H9 (cell line): Measurements from ENCODE around the gene TRERF1. TPM values are rescaled to one million over a fixed set of nuclear protein-coding genes. Genes with fewer than 3 reads are reported as not detected.

Source experiments
- DNase-seq: peaks from one replicate; pipeline ENCODE4 v3.0.0-alpha.2; 2017
- H2AFZ ChIP-seq: one replicate; pipeline ENCODE4 v1.6.1; 2013; ENCODE audit warnings: mild to moderate bottlenecking, low read length, control low read depth, moderate library complexity
- H2AK5ac ChIP-seq: 2 replicates; pipeline ENCODE4 v1.6.1; 2013; ENCODE audit warnings: low read length, control low read depth, mixed read lengths; ENCODE audit not compliant: insufficient read length
- H2BK120ac ChIP-seq: one replicate; pipeline ENCODE4 v1.6.1; 2013; ENCODE audit warnings: low read depth, mild to moderate bottlenecking, low read length, control low read depth, inconsistent platforms; ENCODE audit not compliant: poor library complexity, severe bottlenecking
- H2BK12ac ChIP-seq: 2 replicates; pipeline ENCODE4 v1.6.1; 2013; ENCODE audit warnings: low read length, control low read depth, mixed read lengths, low read depth; ENCODE audit not compliant: insufficient read length
- H2BK15ac ChIP-seq: 2 replicates; pipeline ENCODE4 v1.6.1; 2013; ENCODE audit warnings: low read depth, low read length, control low read depth
- H2BK20ac ChIP-seq: one replicate; pipeline ENCODE4 v1.6.1; 2013; ENCODE audit warnings: low read depth, mild to moderate bottlenecking, low read length, control low read depth, inconsistent platforms; ENCODE audit not compliant: poor library complexity, severe bottlenecking
- H2BK5ac ChIP-seq: 2 replicates; pipeline ENCODE4 v1.6.1; 2013; ENCODE audit warnings: low read length, control low read depth, mixed read lengths; ENCODE audit not compliant: insufficient read length
- H3K14ac ChIP-seq: 2 replicates; pipeline ENCODE4 v1.6.1; 2013; ENCODE audit warnings: low read length, control low read depth; ENCODE audit not compliant: insufficient read depth
- H3K18ac ChIP-seq: 2 replicates; pipeline ENCODE4 v1.6.1; 2013; ENCODE audit warnings: low read depth, mild to moderate bottlenecking, mixed read lengths, low read length, control low read depth; ENCODE audit not compliant: insufficient read length
- H3K23ac ChIP-seq: 2 replicates; pipeline ENCODE4 v1.6.1; 2013; ENCODE audit warnings: low read length, control low read depth, mixed read lengths, low read depth; ENCODE audit not compliant: insufficient read length
- H3K23me2 ChIP-seq: 2 replicates; pipeline ENCODE4 v1.6.1; 2013; ENCODE audit warnings: low read depth, mild to moderate bottlenecking, mixed read lengths, low read length, control low read depth; ENCODE audit not compliant: insufficient read length, poor library complexity, severe bottlenecking
- H3K27ac ChIP-seq: 2 replicates; pipeline ENCODE4 v1.5.1; 2013; ENCODE audit warnings: low read length, control low read depth, mixed read lengths, low read depth; ENCODE audit not compliant: insufficient read length
- H3K27me3 ChIP-seq: 2 replicates; pipeline ENCODE4 v1.6.1; 2013; ENCODE audit warnings: low read length, control low read depth, inconsistent platforms; ENCODE audit not compliant: insufficient read depth
- H3K4ac ChIP-seq: 2 replicates; pipeline ENCODE4 v1.6.1; 2013; ENCODE audit warnings: low read depth, mild to moderate bottlenecking, control low read depth, inconsistent platforms, low read length, moderate library complexity
- H3K4me1 ChIP-seq: 2 replicates; pipeline ENCODE4 v1.6.1; 2013; ENCODE audit warnings: low read length, control low read depth, inconsistent platforms; ENCODE audit not compliant: insufficient read depth
- H3K4me2 ChIP-seq: 2 replicates; pipeline ENCODE4 v1.6.1; 2013; ENCODE audit warnings: low read length, control low read depth, mixed read lengths; ENCODE audit not compliant: insufficient read length, insufficient read depth
- H3K56ac ChIP-seq: 2 replicates; pipeline ENCODE4 v1.6.1; 2013; ENCODE audit warnings: low read depth, mild to moderate bottlenecking, mixed read lengths, low read length, control low read depth; ENCODE audit not compliant: insufficient read length
- H3K79me1 ChIP-seq: 2 replicates; pipeline ENCODE4 v1.6.1; 2013; ENCODE audit warnings: low read depth, mild to moderate bottlenecking, moderate library complexity, low read length, control low read depth, inconsistent platforms; ENCODE audit not compliant: insufficient read depth, poor library complexity, severe bottlenecking
- H3K79me2 ChIP-seq: 2 replicates; pipeline ENCODE4 v1.6.1; 2013; ENCODE audit warnings: low read length, control low read depth, inconsistent platforms; ENCODE audit not compliant: insufficient read depth
- H3K9ac ChIP-seq: 2 replicates; pipeline ENCODE4 v1.6.1; 2013; ENCODE audit warnings: low read length, control low read depth, mixed read lengths; ENCODE audit not compliant: insufficient read length; ENCODE audit errors: extremely low read depth
- H3K9me3 ChIP-seq: one replicate; pipeline ENCODE4 v1.6.1; 2013; ENCODE audit warnings: low read depth, low read length, inconsistent platforms; ENCODE audit not compliant: control insufficient read depth
- H3T11ph ChIP-seq: one replicate; pipeline ENCODE4 v1.6.1; 2013; ENCODE audit warnings: mild to moderate bottlenecking, low read length, control low read depth, inconsistent platforms
- H4K20me1 ChIP-seq: one replicate; pipeline ENCODE4 v1.6.1; 2013; ENCODE audit not compliant: control insufficient read depth, insufficient read length, insufficient read depth
- H4K5ac ChIP-seq: 2 replicates; pipeline ENCODE4 v1.6.1; 2013; ENCODE audit warnings: low read depth, mild to moderate bottlenecking, mixed read lengths, low read length, control low read depth; ENCODE audit not compliant: insufficient read length
- H4K8ac ChIP-seq: replicated peaks from 2 replicates; pipeline ENCODE4 v1.6.1; 2013; ENCODE audit warnings: low read length, control low read depth, mixed read lengths, low read depth; ENCODE audit not compliant: insufficient read length
- H4K91ac ChIP-seq: 2 replicates; pipeline ENCODE4 v1.6.1; 2013; ENCODE audit warnings: low read depth, mild to moderate bottlenecking, moderate library complexity, mixed read lengths, low read length, control low read depth; ENCODE audit not compliant: insufficient read length
- H3K27ac Mint-ChIP-seq, 3 experiments: 2 replicates in 2 of 3; 3 replicates in 1 of 3; pipeline ENCODE4 v1.8.0; 2020 to 2021; ENCODE audit warnings: mixed read lengths in 3 of 3, mild to moderate bottlenecking in 1 of 3, moderate library complexity in 1 of 3
- H3K27me3 Mint-ChIP-seq: 2 replicates; pipeline ENCODE4 v1.8.0; 2021; ENCODE audit warnings: low read depth, mild to moderate bottlenecking, moderate library complexity, mixed read lengths
- H3K36me3 Mint-ChIP-seq, 3 experiments: 2 replicates in 2 of 3; 3 replicates in 1 of 3; pipeline ENCODE4 v1.8.0; 2020 to 2021; ENCODE audit warnings: low read depth in 3 of 3, mixed read lengths in 3 of 3; ENCODE audit not compliant: insufficient read depth in 1 of 3
- H3K4me1 Mint-ChIP-seq, 2 experiments: 2 replicates each; pipeline ENCODE4 v1.8.0; 2020; ENCODE audit warnings: mixed read lengths in 2 of 2
- H3K4me3 Mint-ChIP-seq, 2 experiments: 2 replicates in 1 of 2; 3 replicates in 1 of 2; pipeline ENCODE4 v1.8.0; 2020 to 2021; ENCODE audit warnings: mild to moderate bottlenecking in 2 of 2, mixed read lengths in 2 of 2, moderate library complexity in 1 of 2
- H3K9me3 Mint-ChIP-seq, 2 experiments: 2 replicates in 1 of 2; 3 replicates in 1 of 2; pipeline ENCODE4 v1.8.0; 2020; ENCODE audit warnings: mild to moderate bottlenecking in 2 of 2, mixed read lengths in 2 of 2, moderate library complexity in 1 of 2
- CTCF ChIP-seq: fragments of 200-600 bp; sonication (generic); conservative IDR thresholded peaks from 3 replicates; pipeline ENCODE4 v1.8.0; 2021; ENCODE audit warnings: antibody characterized with exemption, mild to moderate bottlenecking
- WGBS: extraction: QIAGEN DNeasy Blood & Tissue Kit; methylation state at CpG from one replicate; pipeline ENCODE4 v1.1.7; 2013; ENCODE audit warnings: missing lambda C conversion rate, low lambda C conversion rate, mixed read lengths; ENCODE audit not compliant: insufficient read length; ENCODE audit errors: extremely low coverage; 5-methylcytosine and 5-hydroxymethylcytosine counted together
- total RNA-seq: library from RNA; stranded (reverse); gene quantifications from 2 replicates; pipeline ENCODE4 v1.2.1, GENCODE V29; 2021

Gene TRERF1
- total RNA-seq, 1 experiment from 2014 or later: 19.7 TPM

DNA sequence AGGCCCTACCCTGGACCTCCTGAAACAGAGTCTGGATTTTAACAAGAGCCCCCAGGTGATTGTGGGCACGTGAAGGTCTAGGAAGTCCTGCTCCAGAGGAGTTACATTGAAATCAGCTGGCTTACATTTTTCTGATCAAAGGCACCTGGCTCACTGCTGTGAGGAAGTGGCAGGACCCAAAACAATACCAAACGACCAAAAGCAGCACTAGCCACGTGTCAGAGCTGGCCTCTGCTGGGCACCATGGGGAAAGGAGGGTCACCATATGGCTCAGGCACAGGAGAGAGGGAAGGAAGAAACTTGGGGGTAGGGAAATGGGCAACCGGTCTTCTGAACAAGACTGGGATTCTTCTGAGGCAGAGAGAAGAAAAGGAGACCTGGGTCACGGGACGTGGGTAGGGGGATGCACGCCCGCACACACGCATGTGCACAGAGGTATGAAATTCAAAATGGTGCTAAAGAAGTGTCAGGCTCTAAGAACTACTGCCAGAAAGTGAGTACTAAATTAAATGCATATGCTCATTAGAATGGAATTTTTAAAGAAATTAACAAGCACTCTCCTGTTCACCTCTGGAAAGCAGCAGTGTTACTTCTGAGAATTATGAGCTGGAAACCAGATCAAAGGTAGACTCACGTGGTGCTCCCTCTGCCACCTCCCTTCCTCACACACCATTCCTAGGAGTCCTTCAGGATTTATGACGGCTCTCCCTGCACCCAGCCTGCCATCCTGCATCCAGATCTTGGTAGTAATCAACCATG is 113.6 kb downstream of the TRERF1 start:
- Histone ChIP-seq H3K23me2 (no peaks in the 10 kb centered on the region), H3K14ac (no peak overlapping the region; the same call in 1 of the 2 replicates), H3K79me2 (no peaks in the 10 kb centered on the region), H3K56ac (no peak overlapping the region), H2AFZ (no peak overlapping the region), H3K79me1 (no peaks in the 10 kb centered on the region), H2BK20ac (no peak overlapping the region), H3K9me3 (no peaks in the 10 kb centered on the region), H4K5ac (no peak overlapping the region), H2BK5ac (no peak overlapping the region), H3K18ac (no peak overlapping the region), H3K27ac (no peak overlapping the region), H3K4me1 (no peaks in the 10 kb centered on the region), H3K27me3 (no peaks in the 10 kb centered on the region), H2BK15ac (no peak overlapping the region), H4K8ac (no peak overlapping the region), H3K4me2 (no peak overlapping the region), H4K91ac (no peak overlapping the region), H2AK5ac (no peak overlapping the region), H2BK12ac (no peak overlapping the region), H4K20me1 (no peaks in the 10 kb centered on the region), H3K23ac (no peak overlapping the region), H3K9ac (no peak overlapping the region), H3T11ph (no peak overlapping the region), H3K4ac (no peak overlapping the region), H2BK120ac (no peak overlapping the region)
- no peaks in the 10 kb centered on the region for H3K27me3 Mint-ChIP-seq
- no peak overlapping the region for H3K4me3 Mint-ChIP-seq
- peak overlapping the region in 1 of 3 experiments; percentile 55; a peak in 3 of 7 replicates for H3K27ac Mint-ChIP-seq
- peaks cover 27 to 31% of the 10 kb centered on the region in 2 experiments for H3K4me1 Mint-ChIP-seq
- peaks cover 0 to 1% (median 0%) of the 10 kb centered on the region in 3 experiments; a peak in 3 of 7 replicates for H3K36me3 Mint-ChIP-seq
- WGBS: no CpG with 5 or more reads among the region's 11 CpGs
- no peak for TF ChIP-seq CTCF
- DNase-seq: no peak
- H3K9me3 Mint-ChIP-seq: no peaks in the 10 kb centered on the region
